ENCODE measurements around the gene RAB7B.
A peak's percentile ranks its signal among the peaks of the same experiment; 100 is the strongest.

The RAB7B gene

DNA sequence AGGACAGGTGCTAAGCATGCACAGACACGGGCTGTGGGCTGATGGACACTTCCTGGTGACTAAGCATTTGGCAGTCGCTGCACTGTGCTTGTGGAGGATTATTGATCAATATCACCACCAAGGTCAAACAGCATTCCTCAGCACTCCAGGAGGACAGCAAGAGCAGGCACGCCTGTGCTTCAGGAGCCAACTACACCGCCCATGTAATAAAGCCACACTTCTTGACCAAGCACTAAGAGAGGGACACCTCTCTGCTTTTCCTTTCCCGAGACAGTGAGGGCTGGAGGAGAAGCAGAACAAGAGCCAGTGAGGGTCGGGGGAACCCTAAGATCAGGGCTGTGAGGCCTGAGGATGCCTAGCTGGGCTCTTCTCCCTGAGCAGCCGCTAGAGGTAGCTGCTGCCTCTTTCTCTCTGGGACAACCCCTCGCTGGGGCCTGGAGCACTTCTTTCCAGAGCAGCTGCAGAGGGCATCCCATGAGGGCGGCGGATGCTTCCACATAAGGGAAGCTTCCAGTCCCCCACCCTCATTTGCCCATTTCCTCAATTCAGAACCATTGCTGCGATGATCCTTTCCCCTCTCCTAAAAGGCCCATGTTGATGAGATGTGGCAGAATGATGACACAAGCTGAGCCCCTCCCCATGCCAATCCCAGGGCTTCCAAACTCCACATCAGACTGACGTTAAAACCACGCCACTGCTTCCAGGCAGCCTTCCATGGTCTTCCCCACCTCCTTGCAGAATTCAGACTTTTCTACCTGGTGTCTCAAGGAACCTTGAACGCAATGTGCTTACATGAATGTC, 19.1 kb downstream of the RAB7B start:
- peak; percentile 63 for DNase-seq (ENCODE audit: low read depth)
- no peak overlapping the region for H3K4me3 ChIP-seq (ENCODE audit: control insufficient read depth, low read depth, low read length)
- TF ChIP-seq, protein P1, sequence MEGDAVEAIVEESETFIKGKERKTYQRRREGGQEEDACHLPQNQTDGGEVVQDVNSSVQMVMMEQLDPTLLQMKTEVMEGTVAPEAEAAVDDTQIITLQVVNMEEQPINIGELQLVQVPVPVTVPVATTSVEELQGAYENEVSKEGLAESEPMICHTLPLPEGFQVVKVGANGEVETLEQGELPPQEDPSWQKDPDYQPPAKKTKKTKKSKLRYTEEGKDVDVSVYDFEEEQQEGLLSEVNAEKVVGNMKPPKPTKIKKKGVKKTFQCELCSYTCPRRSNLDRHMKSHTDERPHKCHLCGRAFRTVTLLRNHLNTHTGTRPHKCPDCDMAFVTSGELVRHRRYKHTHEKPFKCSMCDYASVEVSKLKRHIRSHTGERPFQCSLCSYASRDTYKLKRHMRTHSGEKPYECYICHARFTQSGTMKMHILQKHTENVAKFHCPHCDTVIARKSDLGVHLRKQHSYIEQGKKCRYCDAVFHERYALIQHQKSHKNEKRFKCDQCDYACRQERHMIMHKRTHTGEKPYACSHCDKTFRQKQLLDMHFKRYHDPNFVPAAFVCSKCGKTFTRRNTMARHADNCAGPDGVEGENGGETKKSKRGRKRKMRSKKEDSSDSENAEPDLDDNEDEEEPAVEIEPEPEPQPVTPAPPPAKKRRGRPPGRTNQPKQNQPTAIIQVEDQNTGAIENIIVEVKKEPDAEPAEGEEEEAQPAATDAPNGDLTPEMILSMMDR (conservative IDR thresholded peaks at IDR 0.05; ENCODE audit: control insufficient read depth, insufficient read depth, low read depth, low read length): peak; percentile 92

DNA sequence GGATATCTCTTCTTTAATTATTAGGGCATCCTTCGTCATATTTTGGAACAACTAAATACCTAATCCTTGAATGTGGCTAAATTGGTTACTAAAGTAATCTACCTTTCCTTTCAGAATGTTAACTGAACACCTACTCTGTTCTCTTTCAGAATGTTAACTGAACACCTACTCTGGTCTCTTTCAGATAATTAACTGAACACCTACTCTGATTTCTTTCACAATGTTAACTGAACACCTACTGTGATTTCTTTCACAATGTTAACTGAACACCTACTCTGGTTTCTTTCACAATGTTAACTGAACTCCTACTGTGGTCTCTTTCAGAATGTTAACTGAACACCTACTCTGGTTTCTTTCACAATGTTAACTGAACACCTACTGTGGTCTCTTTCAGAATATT, 21.9 kb downstream of the RAB7B start:
- H3K4me3 ChIP-seq (ENCODE audit: control insufficient read depth, low read depth, low read length): no peak overlapping the region
- no peak for DNase-seq (ENCODE audit: low read depth)
- TF ChIP-seq, protein P1 (conservative IDR thresholded peaks at IDR 0.05; ENCODE audit: control insufficient read depth, insufficient read depth, low read depth, low read length): no peak

DNA sequence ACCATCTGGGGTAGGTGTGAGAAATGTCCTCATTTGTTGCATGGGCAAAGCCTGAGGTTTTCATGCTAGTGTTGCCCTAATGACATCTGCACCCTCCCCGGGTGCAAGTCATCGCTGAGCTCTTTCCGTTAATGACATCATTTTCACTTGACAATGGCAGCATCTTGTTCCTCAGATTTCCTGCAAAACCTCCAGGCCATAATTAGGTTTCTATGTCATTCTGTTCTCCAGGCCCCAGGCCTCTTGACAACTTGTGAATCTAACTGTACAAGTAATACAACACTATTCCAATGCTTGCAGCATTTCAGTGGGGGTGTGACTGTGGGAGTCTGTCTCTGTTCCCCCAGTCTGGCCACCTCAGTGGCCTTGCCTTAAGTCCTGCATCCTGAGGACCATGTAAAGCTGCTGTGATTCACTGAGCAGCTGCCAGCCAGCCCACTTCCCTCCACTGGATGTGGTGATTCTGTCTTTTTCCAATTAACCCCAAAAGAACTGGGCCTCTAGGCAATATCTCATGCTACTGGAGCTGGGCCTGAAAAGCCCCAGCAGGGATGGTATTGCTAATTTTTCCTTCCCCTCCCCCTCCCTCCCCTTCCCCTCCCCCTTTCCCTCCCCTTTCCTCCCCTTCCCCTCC, 22.8 kb downstream of the RAB7B start:
- TF ChIP-seq, protein P1 (conservative IDR thresholded peaks at IDR 0.05; ENCODE audit: control insufficient read depth, insufficient read depth, low read depth, low read length): no peak
- no peak for DNase-seq (ENCODE audit: low read depth)
- H3K4me3 ChIP-seq (ENCODE audit: control insufficient read depth, low read depth, low read length): no peak overlapping the region

DNA sequence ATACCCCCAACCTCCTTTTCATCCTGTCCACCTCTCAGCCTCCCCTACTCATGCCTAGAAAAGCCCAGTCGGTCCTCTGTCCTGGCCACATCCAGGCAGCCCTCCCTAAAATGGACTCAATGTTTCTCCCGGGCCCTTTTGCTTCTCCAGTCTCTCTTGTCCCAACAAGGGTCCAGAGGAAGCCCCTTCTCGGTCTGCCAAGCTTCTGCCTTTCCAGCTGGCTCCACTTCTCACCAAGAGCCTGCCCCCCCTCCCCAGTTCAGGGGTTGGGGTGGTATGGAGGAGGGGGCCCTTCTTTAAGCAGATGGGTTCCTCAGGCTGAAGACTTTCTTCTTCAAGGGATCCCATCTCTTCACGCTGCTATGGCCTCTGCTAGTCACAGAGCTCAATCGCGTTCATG, 23.9 kb downstream of the RAB7B start:
- no peak for DNase-seq (ENCODE audit: low read depth)
- TF ChIP-seq, protein P1 (conservative IDR thresholded peaks at IDR 0.05; ENCODE audit: control insufficient read depth, insufficient read depth, low read depth, low read length): no peak
- H3K4me3 ChIP-seq (ENCODE audit: control insufficient read depth, low read depth, low read length): no peak overlapping the region

DNA sequence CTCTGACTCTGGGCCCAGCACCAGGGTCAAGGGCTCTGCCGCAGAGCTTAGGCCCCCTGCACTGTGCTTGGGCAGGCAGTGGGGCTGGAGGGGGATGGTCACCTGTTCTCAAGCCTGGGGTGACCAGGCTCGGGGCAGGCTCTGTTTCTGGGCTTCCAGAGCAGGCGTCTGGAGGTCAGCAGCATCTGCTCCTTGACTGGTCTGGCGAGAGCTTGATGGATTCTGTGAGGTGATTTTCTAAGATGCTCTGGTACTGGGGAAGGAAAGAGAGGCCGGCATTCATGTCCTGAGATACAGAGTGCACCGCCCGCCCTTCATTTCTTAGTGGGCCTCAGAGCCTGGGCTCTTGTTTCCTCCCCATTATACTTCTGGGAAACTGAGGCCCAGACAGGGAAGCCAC, 24.5 kb downstream of the RAB7B start:
- DNase-seq (ENCODE audit: low read depth): no peak
- TF ChIP-seq, protein P1 (conservative IDR thresholded peaks at IDR 0.05; ENCODE audit: control insufficient read depth, insufficient read depth, low read depth, low read length): no peak
- no peak overlapping the region for H3K4me3 ChIP-seq (ENCODE audit: control insufficient read depth, low read depth, low read length)

DNA sequence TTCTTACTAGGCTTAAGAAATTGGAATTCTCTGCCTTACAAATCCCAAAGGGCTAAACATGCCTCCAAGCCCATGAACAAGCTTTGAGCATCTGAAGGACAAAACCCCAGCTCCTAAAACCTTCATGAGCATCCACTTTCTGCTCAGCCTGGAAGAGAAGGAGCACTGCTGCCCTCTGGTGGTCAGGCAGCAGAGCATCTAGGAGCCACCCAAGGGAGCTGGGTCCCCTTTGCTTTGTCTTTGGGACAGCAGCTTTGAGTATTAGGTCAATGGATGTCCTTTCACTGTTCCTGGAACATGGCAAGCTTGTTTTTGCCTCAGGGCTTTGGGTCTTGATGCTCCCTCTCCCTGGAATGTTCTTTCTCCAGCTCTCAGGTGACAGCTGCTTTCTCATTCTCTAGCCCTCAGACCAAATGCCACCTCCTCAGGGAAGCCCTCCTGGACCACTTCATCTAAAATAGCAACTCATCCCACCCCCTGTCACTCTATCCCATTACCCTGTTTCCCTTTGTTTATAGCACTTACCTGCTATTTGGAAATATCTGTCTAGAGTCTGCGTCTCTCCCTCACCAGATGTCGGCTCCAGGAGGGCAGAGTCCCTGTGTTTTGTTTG, 25.7 kb downstream of the RAB7B start:
- no peak overlapping the region for H3K4me3 ChIP-seq (ENCODE audit: control insufficient read depth, low read depth, low read length)
- peak; percentile 90 for DNase-seq (ENCODE audit: low read depth)
- TF ChIP-seq, protein P1 (conservative IDR thresholded peaks at IDR 0.05; ENCODE audit: control insufficient read depth, insufficient read depth, low read depth, low read length): peak; percentile 100

All from fibroblast of mammary gland (primary cell).